ENCODE results near the gene TFB2M. TPM values are rescaled to one million over a fixed set of nuclear protein-coding genes. Genes with fewer than 3 reads are reported as not detected.

The TFB2M gene
- total RNA-seq, 4 donors from 2014 or later = 7.7 to 22.8 (median 10.7) TPM

DNA sequence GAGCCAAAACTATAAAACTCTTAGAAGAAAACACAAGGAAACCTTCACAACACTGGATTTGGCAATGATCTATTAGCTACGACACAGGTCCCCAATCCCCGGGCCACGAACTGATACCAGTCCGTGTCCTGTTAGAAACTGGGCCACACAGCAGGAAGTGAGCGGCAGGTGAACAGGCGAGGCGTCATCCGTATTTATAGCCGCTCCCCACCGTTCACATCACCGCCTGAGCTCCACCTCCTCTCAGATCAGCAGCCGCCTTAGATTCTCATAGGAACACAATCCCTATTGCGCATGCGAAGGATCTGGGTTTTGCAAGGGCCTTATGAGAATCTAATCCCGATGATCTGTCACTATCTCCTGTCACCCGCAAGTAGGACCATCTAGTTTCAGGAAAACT lies 11.9 kb downstream of the TFB2M start:
- TF ChIP-seq, protein P1, sequence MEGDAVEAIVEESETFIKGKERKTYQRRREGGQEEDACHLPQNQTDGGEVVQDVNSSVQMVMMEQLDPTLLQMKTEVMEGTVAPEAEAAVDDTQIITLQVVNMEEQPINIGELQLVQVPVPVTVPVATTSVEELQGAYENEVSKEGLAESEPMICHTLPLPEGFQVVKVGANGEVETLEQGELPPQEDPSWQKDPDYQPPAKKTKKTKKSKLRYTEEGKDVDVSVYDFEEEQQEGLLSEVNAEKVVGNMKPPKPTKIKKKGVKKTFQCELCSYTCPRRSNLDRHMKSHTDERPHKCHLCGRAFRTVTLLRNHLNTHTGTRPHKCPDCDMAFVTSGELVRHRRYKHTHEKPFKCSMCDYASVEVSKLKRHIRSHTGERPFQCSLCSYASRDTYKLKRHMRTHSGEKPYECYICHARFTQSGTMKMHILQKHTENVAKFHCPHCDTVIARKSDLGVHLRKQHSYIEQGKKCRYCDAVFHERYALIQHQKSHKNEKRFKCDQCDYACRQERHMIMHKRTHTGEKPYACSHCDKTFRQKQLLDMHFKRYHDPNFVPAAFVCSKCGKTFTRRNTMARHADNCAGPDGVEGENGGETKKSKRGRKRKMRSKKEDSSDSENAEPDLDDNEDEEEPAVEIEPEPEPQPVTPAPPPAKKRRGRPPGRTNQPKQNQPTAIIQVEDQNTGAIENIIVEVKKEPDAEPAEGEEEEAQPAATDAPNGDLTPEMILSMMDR (IDR thresholded peaks at IDR 0.05) = no peak
- ATAC-seq (ENCODE audit: low FRiP score) = no peak

DNA sequence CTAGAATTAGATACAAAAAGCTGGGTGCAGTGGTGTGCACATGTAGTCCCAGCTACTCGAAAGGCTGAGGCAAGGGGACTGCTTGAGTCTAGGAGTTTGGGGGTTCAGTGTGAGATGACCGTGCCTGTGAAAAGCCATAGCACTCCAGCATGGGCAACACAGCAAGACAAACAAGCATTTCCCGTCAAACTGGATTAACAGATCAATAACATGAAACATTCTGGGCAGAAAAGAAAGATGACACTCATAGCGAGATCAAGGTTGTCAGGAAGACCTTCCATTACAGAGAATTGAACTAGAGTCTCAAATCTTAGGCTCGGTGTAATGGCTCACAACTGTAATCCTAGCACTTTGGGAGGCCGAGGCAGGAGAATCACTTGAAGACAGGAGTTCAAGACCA lies 14.0 kb downstream of the TFB2M start:
- TF ChIP-seq, protein P1 (IDR thresholded peaks at IDR 0.05) = no peak
- ATAC-seq (ENCODE audit: low FRiP score) (no peak), DNase-seq (ENCODE audit: low spot score) (no peak)

More for the DNA sequence above, 11.9 kb downstream of the TFB2M start:
- no peak for DNase-seq (ENCODE audit: low spot score)

DNA sequence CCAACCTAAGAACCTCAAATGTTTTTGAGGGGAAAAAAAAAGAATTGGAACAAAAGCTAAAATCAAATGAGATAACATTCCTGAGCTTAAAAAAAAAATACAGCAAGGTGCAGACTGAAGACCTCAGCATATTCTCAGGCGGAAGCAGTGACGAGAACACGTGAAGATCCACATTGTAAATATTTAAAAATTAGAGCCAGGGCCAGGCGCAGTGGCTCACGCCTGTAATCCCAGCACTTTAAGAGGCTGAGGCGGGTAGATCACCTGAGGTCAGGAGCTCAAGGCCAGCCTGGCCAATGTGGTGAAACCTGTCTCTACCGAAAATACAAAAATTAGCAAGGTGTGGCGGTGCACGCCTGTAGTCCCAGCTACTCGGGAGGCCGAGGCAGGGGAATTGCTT lies 15.7 kb downstream of the TFB2M start:
- TF ChIP-seq, protein P1 (IDR thresholded peaks at IDR 0.05) = no peak
- ATAC-seq (ENCODE audit: low FRiP score) (no peak), DNase-seq (ENCODE audit: low spot score) (no peak)

DNA sequence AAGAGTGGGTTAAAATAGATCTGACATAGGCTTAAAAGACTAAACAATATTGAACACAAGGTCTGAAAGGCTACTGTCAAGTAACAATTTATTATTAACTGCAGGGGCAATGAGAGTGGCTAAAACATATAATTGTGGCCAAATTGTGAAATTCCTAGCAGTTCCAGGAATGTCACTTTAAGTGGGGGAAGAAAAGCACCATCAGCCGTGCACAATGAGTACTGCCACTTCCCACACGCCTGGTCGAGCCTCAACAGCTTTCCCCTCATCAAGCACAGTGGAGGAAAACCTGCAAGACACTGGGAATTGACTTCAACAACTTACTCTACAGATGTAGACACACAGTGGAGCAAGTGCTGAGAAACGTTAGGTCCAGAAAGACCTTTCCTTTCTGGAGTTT lies 16.4 kb downstream of the TFB2M start:
- TF ChIP-seq, protein P1 (IDR thresholded peaks at IDR 0.05) = no peak
- no peak for ATAC-seq (ENCODE audit: low FRiP score)

DNA sequence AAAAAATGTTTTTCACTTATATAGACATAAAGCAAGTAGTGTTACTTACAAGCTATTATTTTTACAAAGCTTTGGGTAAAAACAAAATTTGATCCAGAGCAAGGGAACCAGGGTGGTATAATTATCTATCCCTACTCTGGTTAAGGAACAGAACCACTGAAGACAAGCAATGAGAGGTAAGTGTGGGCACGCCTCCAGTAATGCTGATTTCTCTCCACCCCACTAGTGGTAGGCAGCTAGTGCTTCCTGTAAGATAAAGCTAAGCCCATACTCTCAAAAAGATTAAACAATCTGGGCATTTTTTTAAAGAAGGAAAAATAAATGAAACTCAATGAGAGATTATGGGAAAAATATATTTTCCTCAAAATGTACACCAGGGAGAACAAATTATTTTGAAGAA lies 22.1 kb downstream of the TFB2M start:
- no peak for DNase-seq (ENCODE audit: low spot score)
- ATAC-seq (ENCODE audit: low FRiP score) = no peak
- TF ChIP-seq, protein P1 (IDR thresholded peaks at IDR 0.05) = no peak

More for the DNA sequence above, 16.4 kb downstream of the TFB2M start:
- no peak for DNase-seq (ENCODE audit: low spot score)

DNA sequence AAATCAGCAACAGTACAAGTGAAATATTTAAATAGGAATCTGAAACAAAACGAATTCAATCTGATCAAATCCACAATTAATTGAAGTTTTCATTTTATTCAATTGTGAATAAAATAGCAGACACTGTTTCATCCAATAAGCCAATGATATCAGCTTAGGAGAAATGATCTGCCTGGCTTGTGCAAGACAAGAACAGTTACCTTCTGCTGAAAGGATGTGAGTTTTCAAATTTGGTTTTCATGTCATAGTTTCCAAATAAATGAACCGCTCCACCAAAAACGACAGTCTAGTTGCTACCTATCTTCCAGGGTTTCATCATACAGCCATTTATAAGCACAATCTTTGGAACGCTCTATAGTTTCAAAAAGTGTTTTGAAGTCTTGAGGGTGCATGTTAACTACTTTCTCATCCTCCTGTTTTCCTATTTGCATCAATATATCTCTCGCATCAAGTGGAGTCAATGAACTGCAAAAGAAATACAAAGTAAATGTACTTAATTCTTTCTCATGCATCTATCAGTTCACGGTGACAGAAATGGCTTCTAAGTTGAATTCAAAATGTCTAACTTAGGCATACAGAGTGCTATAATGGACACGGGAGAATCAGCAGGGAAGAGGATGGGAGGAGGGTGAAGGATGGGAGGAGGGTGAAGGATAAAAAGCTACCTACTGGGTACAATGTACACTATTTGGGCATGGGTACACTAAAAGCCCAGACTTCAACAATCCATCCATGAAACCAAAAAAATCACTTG lies 25.1 kb downstream of the TFB2M start:
- TF ChIP-seq, protein P1 (IDR thresholded peaks at IDR 0.05) = no peak
- no peak for DNase-seq (ENCODE audit: low spot score)
- no peak for ATAC-seq (ENCODE audit: low FRiP score)

DNA sequence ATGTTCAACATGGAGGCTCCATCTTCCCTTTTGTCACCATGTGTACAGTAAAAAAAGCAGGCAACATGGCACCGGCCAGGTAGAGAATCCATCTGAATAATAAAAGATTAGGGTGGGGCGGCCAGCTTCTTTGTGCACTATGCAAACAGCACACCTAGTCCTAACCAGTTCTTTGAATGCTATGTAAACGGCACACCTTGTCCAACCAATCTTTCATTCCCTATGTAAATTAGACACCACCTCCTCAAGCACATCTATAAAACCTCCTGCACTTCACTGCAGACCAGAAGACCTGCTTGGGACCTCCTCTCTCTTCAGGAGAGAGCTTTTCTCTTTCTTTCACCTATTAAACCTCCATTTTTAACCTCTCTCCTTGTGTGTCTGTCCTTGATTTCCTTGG lies 28.2 kb downstream of the TFB2M start:
- ATAC-seq (ENCODE audit: low FRiP score) (no peak), DNase-seq (ENCODE audit: low spot score) (no peak)
- TF ChIP-seq, protein P1 (IDR thresholded peaks at IDR 0.05) = no peak

Measured in omental fat pad (tissue), 4 donors.